GM18861 (cell line): ENCODE data around the gene RND2.
"Not testable (repeated sequence)": the region's sequence is repeated elsewhere in the genome, so short reads cannot be mapped to it uniquely, and the experiment has no call there.

Source experiments
- ATAC-seq: cut with Tn5 transposase; IDR thresholded peaks from one replicate; pipeline ENCODE4 v1.9.1; 2021; ENCODE audit not compliant: unreplicated experiment

Gene RND2

GRCh38 chr17:43024407-43025289 lies at the start of gene RND2:
Gene RND2 (plus strand): TSS chr17:43025231. CDS start chr17:43025348, 117 bp downstream.
- peak; percentile 34 for ATAC-seq

- no peak for ATAC-seq
These were observed 49.8 kb upstream of the RND2 start for GRCh38 chr17:42975265-42975664.

GRCh38 chr17:42975701-42976100 lies 49.3 kb upstream of the RND2 start:
- ATAC-seq: not testable (repeated sequence)

GRCh38 chr17:42979511-42980273 lies 45.3 kb upstream of the RND2 start, which contains the start of gene PTGES3L:
Gene PTGES3L (minus strand): TSS chr17:42980080. CDS start chr17:42980053, 27 bp downstream.
- no peak for ATAC-seq

DNA sequence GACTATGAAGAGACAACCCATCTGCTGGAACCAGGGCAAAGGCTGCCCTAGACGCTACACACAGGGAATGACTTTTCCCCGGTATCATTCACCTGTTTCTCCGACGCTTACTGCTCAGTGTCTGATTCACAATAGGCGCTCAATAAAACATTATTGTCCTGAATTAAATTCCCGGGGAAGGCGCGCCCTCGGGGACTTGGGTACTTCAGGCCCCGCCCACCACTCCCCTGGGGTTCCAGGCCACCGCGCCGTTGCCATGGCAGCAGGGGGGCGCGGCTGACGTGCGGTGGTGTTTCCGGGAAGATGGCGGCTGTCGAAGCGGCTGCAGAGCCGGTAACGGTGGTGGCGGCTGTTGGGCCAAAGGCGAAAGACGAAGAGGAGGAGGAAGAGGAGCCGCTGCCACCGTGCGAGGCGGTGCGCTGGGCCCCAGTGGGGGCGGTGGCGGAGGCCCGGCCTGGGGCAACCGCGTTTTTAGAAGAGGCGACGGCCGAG lies 44.7 kb upstream of the RND2 start, which contains the start of gene RUNDC1:
Gene RUNDC1 (plus strand): TSS at position 292 of the 492 bp plus-strand sequence. CDS start 12 bp downstream, at position 304.
- ATAC-seq: peak; percentile 43

DNA sequence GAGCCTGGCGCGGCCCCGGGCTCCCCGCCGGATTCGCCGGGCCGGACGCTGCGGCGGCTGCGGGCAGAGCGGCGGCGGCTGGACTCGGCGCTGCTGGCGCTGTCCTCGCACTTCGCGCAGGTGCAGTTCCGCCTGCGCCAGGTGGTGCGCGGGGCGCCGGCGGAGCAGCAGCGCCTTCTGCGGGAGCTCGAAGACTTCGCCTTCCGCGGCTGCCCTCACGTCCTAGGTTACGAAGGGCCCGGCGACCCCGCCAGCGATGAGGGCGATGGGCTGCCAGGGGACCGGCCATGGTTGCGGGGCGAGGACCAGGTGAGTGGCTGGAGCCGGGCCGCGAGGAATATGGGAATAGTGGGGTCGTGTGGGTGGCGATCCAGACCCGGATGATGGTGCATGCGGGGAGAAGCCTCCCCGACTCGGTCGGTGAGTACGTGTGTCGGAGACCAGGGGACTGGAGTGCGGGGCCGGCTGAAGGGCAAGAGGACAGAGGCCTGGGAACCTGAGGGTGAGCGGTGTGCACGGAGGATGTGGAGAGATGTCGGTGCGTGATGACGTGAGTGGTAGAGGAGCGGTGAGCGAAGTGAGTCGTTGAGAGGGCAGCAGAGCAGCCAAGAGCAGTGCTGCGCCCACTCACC lies 44.1 kb upstream of the RND2 start:
- peak; percentile 34 for ATAC-seq

- ATAC-seq: no peak
These were observed 42.8 kb upstream of the RND2 start for GRCh38 chr17:42982266-42982665.

- ATAC-seq: no peak
These were observed 39.8 kb upstream of the RND2 start for GRCh38 chr17:42985225-42985624.

DNA sequence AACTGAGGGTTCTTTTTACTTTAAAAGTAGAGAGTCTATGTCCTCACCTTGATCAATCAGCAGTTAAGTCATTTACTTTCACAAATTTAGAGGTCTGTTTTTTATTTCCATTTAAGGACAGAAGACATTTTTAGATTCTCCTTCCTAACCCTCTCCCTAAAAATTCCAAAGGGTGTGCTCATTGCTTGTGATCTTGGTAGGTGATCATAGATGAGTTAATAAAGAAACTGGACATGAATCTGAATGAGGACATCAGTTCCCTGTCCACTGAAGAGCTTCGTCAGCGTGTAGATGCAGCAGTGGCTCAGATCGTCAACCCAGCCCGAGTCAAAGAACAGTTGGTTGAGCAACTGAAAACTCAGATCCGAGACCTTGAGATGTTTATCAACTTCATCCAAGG lies 35.9 kb upstream of the RND2 start:
- no peak for ATAC-seq

- ATAC-seq: no peak
These were observed 35.0 kb upstream of the RND2 start for GRCh38 chr17:42989726-42990652.

DNA sequence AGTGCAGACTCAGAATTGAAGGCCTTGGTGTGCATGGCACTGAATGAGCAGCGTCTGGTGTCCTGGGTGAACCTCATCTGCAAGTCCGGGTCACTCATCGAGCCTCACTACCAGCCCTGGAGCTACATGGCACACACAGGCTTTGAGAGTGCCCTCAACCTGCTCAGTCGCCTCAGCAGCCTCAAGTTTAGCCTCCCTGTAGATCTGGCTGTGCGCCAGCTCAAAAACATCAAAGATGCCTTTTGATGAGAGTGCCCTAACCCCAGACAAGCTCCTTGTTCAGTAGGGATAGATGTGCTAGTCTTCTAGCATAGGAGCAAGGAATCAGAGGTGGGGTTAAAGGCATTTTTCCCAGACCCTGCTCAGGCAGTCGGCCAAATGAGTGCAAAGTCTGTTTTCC lies 33.6 kb upstream of the RND2 start:
- no peak for ATAC-seq

DNA sequence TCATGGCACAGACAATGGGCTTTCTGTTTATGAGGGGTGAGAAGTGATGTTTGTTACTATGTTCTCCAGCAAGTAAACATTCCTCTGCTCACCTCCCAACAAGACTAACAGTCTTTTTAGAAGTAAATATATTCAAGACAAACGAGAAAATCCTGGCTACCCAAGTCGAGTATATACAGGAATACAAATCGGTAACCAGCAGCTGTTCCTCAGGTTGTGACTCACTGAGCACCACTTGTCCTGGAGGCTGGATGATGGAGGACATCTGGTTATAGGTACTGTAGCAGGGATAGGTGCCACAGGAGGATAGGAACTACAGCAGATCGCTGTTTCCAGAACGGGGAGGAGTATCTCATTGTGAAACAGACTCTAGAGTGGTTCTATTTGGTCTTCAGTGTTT lies 32.2 kb upstream of the RND2 start:
- no peak for ATAC-seq

DNA sequence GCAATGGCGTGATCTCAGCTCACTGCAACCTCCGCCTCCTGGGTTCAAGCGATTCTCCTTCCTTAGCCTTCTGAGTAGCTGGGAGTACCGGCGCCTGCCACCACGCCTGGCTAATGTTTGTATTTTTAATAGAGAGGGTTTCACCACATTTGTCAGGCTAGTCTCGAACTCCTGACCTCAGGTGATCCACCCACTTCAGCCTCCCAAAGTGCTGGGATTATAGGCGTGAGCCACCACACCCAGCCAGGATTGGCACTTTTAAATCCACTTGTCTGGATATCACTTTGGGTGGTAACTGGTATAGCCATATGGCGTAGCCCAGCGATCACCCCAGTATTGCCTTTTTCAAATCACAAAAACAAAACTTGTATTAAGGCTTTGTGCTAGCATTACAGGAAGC lies 31.1 kb upstream of the RND2 start:
- ATAC-seq: not testable (repeated sequence)

GRCh38 chr17:42997390-42997983 lies 27.5 kb upstream of the RND2 start:
- no peak for ATAC-seq

DNA sequence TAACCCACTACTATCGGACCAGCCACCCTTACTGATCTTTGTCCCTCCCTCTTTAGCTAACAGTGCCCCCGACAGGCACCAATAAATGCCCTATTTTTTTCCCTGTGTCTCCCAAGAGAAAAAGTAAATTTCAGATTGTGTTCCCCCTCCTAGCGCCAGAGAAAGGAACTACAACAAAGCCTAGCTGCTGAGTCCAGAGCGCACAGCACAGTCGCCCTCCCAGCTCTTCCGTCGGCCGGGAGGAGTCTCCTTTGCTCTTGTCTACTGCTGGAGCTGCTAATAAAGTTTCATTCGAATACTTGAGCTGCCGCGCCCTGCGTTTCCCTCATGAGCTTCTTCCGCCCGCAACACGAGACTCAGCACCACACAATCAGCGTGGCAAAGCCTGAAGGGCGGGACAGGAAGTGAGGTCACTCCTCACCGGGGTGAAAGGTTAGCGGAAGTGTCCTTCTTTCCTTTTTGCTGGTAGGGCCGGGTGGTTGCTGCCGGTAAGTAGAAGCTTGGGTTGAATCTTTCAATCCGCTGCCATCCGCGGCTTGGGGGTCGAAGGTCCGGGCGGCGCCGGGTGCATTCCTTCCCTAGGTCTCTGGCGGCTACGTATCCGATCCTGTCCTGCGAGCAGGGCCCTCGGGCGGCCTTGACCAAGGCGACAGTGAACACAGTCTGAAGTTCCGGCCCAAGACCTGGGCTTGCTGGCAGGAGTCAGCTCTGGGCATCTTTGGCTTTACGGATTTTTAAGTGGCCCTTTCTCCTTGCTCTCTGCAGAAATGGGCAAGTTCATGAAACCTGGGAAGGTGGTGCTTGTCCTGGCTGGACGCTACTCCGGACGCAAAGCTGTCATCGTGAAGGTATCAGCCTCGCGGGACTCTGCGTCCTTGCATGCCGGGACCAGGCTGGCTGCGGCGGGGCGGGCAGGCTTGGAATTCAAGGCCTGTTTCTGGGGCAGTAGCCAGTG lies 26.8 kb upstream of the RND2 start, which contains the start of gene RPL27:
Gene RPL27 (plus strand): TSS at position 436 of the 955 bp plus-strand sequence. CDS start 332 bp downstream, at position 768.
- peak; percentile 86 for ATAC-seq

DNA sequence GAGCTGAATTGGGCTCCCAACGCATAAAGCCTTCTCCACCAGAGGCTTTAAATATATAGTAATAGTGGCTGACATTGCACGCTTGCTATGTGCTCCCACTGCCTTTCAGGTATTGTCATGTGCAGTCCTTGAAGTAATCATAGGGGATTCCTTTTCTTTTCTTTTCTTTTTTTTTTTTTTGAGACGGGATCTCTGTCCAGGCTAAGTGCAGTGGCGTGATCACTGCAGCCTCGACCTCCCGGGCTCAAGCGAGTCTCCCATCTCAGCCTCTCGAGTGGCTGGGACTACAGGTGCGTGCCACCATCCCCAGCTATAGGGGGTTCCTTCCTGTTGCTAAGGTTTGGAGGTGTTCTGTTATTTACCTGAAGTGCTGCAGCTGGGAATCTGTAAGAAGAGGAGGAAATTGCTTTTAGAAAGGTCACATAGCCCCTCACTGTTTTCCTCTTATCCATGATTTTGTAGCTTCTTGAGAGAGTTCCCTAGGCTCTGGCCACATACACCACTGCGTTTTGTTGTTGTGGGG lies 26.0 kb upstream of the RND2 start:
- no peak for ATAC-seq

DNA sequence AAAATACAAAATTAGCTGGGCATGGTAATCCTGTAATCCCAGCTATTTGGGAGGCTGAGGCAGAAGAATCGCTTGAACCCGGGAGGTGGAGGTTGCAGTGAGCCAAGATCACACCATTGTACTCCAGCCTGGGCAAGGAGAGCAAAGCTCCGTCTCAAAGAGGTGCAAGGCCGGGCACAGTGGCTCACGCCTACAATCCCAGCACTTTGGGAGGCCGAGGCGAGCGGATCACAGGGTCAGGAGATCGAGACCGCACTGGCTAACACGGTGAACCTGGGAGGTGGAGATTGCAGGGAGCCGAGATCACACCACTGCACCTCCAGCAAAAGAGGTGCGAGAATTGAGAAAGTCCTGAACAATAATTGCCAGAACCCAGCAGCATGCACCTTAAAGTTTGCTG lies 24.1 kb upstream of the RND2 start:
- ATAC-seq: not testable (repeated sequence)

GRCh38 chr17:43003542-43004172 lies 21.4 kb upstream of the RND2 start:
- ATAC-seq: no peak
